Nephron (organoid): ENCODE measurements around the gene RAB23.

ENCODE experiments used
- H3K27ac Mint-ChIP-seq, 3 experiments: 2 replicates each; pipeline ENCODE4 v1.8.0; 2020; ENCODE audit warnings: mixed read lengths in 3 of 3, mild to moderate bottlenecking in 2 of 3, moderate library complexity in 1 of 3
- H3K27me3 Mint-ChIP-seq: 2 replicates; pipeline ENCODE4 v1.8.0; 2021; ENCODE audit warnings: low read depth, mild to moderate bottlenecking, moderate library complexity, mixed read lengths
- H3K36me3 Mint-ChIP-seq: 2 replicates; pipeline ENCODE4 v1.8.0; 2020; ENCODE audit warnings: low read depth, mixed read lengths
- H3K4me1 Mint-ChIP-seq: 2 replicates; pipeline ENCODE4 v1.8.0; 2020; ENCODE audit warnings: mixed read lengths
- H3K4me3 Mint-ChIP-seq, 3 experiments: 2 replicates each; pipeline ENCODE4 v1.8.0; 2020; ENCODE audit warnings: mild to moderate bottlenecking in 3 of 3, mixed read lengths in 3 of 3, moderate library complexity in 2 of 3
- H3K9me3 Mint-ChIP-seq: 2 replicates; pipeline ENCODE4 v1.8.0; 2020; ENCODE audit warnings: mixed read lengths
- TF ChIP-seq, protein P1 (sequence below), 3 experiments: fragments of 200-600 bp; sonication (generic); IDR thresholded peaks; one replicate each; pipeline ENCODE4 v1.5.0; 2021; ENCODE audit warnings: antibody characterized with exemption in 3 of 3; ENCODE audit not compliant: unreplicated experiment in 3 of 3

Gene RAB23

GRCh38 chr6:57141451-57142177 lies 80.5 kb downstream of the RAB23 start:
- TF ChIP-seq, protein P1, sequence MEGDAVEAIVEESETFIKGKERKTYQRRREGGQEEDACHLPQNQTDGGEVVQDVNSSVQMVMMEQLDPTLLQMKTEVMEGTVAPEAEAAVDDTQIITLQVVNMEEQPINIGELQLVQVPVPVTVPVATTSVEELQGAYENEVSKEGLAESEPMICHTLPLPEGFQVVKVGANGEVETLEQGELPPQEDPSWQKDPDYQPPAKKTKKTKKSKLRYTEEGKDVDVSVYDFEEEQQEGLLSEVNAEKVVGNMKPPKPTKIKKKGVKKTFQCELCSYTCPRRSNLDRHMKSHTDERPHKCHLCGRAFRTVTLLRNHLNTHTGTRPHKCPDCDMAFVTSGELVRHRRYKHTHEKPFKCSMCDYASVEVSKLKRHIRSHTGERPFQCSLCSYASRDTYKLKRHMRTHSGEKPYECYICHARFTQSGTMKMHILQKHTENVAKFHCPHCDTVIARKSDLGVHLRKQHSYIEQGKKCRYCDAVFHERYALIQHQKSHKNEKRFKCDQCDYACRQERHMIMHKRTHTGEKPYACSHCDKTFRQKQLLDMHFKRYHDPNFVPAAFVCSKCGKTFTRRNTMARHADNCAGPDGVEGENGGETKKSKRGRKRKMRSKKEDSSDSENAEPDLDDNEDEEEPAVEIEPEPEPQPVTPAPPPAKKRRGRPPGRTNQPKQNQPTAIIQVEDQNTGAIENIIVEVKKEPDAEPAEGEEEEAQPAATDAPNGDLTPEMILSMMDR (IDR thresholded peaks at IDR 0.05; ENCODE audit: unreplicated experiment in 3 of 3) = no peak

DNA sequence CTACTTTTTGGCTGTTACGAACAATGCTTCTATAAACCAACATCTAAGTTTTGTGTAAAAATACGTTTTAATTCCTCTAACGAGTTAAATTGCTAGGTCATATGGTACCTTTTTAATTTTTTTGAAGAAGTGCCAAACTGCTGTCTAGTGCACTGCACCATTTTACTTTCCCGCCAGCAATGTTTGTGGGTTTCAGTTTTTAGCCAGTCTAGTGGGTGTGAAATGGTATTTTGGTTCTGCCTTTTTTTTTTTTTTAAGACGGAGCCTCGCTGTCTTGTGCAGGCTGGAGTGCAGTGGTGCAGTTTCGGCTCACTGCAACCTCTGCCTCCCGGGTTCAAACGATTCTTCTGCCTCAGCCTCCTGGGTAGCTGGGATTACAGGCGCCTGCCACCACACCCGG lies 84.1 kb downstream of the RAB23 start:
- Mint-ChIP-seq H3K9me3 (peaks cover 5% of the 10 kb centered on the region), H3K27ac (no peak overlapping the region), H3K4me1 (no peaks in the 10 kb centered on the region), H3K36me3 (peaks cover 51% of the 10 kb centered on the region), H3K4me3 (no peak overlapping the region), H3K27me3 (no peaks in the 10 kb centered on the region)
- TF ChIP-seq, protein P1 (IDR thresholded peaks at IDR 0.05; ENCODE audit: unreplicated experiment in 3 of 3) = no peak

More at GRCh38 chr6:57141451-57142177, 80.5 kb downstream of the RAB23 start:
- H3K36me3 Mint-ChIP-seq = peaks cover 62% of the 10 kb centered on the region
- peaks cover 5% of the 10 kb centered on the region for H3K9me3 Mint-ChIP-seq
- no peak overlapping the region for H3K4me3 Mint-ChIP-seq
- H3K27ac Mint-ChIP-seq = no peak overlapping the region
- H3K4me1 Mint-ChIP-seq = no peaks in the 10 kb centered on the region
- no peaks in the 10 kb centered on the region for H3K27me3 Mint-ChIP-seq

DNA sequence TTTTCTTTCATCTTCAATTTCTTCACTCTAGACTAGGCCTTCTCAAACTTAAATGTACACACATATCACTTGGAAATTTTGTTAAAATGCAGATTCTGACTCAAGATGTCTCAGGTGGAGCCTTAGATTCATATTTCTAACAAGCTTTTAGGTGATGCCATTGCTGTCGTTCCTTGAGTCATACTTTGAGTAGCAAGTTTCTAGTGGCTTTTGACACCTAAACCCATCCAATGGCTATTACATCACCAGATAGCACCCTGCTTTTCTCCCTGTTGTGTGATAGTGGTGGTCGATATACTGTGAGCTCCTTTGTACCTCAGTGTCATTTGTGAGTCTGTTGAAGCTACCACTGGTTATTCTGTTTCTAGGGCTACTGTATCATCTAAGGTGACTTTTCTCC lies 84.8 kb downstream of the RAB23 start:
- peaks cover 46% of the 10 kb centered on the region for H3K36me3 Mint-ChIP-seq
- H3K27me3 Mint-ChIP-seq = no peaks in the 10 kb centered on the region
- H3K4me3 Mint-ChIP-seq = no peak overlapping the region
- peaks cover 5% of the 10 kb centered on the region for H3K9me3 Mint-ChIP-seq
- TF ChIP-seq, protein P1 (IDR thresholded peaks at IDR 0.05; ENCODE audit: unreplicated experiment in 3 of 3) = no peak
- H3K4me1 Mint-ChIP-seq = no peaks in the 10 kb centered on the region
- no peak overlapping the region for H3K27ac Mint-ChIP-seq
